ENCODE results near the gene ST6GAL2. TPM values are rescaled to one million over a fixed set of nuclear protein-coding genes. Genes with fewer than 3 reads are reported as not detected.

Gene ST6GAL2
- total RNA-seq, 1 donor from 2014 or later: 19.4 TPM

- no peak overlapping the region for H3K4me3 Mint-ChIP-seq
- no peak overlapping the region for H3K27ac Mint-ChIP-seq
- H3K4me1 Mint-ChIP-seq: no peaks in the 10 kb centered on the region
- no peaks in the 10 kb centered on the region for H3K27me3 Mint-ChIP-seq (ENCODE audit: low read depth)
- H3K9me3 Mint-ChIP-seq: peaks cover 8% of the 10 kb centered on the region
- TF ChIP-seq, protein P1, sequence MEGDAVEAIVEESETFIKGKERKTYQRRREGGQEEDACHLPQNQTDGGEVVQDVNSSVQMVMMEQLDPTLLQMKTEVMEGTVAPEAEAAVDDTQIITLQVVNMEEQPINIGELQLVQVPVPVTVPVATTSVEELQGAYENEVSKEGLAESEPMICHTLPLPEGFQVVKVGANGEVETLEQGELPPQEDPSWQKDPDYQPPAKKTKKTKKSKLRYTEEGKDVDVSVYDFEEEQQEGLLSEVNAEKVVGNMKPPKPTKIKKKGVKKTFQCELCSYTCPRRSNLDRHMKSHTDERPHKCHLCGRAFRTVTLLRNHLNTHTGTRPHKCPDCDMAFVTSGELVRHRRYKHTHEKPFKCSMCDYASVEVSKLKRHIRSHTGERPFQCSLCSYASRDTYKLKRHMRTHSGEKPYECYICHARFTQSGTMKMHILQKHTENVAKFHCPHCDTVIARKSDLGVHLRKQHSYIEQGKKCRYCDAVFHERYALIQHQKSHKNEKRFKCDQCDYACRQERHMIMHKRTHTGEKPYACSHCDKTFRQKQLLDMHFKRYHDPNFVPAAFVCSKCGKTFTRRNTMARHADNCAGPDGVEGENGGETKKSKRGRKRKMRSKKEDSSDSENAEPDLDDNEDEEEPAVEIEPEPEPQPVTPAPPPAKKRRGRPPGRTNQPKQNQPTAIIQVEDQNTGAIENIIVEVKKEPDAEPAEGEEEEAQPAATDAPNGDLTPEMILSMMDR (IDR thresholded peaks at IDR 0.05; ENCODE audit: unreplicated experiment): no peak
- H3K36me3 Mint-ChIP-seq: no peaks in the 10 kb centered on the region
- no peak for DNase-seq (ENCODE audit: low spot score in 2 of 2, unreplicated experiment in 2 of 2)
Observed at GRCh38 chr2:106764614-106765013, 121.4 kb downstream of the ST6GAL2 start.

DNA sequence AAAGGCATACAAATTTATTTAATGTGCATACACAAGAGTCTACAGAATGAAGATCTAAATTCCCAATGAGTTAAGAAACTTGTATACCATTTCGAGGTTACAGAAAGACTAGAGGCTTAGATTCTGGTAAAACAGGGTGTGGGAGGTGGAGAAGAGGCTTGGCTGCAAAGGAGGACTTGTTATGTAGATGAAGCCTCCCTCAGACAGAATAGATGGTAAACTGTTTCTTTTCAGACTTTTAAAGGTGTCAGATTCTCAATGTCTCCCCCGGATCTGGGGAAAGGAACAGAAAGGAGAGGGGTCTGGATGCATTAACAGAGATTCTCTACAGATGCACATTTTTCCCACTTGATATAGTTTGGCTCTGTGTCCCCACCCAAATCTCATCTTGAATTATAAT is 126.0 kb downstream of the ST6GAL2 start:
- H3K27ac Mint-ChIP-seq: no peak overlapping the region
- peaks cover 5% of the 10 kb centered on the region for H3K4me1 Mint-ChIP-seq
- no peak overlapping the region for H3K4me3 Mint-ChIP-seq
- H3K36me3 Mint-ChIP-seq: no peaks in the 10 kb centered on the region
- DNase-seq (ENCODE audit: low spot score in 2 of 2, unreplicated experiment in 2 of 2): no peak
- no peaks in the 10 kb centered on the region for H3K27me3 Mint-ChIP-seq (ENCODE audit: low read depth)
- H3K9me3 Mint-ChIP-seq: peaks cover 8% of the 10 kb centered on the region
- TF ChIP-seq, protein P1 (IDR thresholded peaks at IDR 0.05; ENCODE audit: unreplicated experiment): no peak

GRCh38 chr2:106758901-106759497 is 127.0 kb downstream of the ST6GAL2 start:
- peaks cover 8% of the 10 kb centered on the region for H3K9me3 Mint-ChIP-seq
- no peak for DNase-seq (ENCODE audit: low spot score in 2 of 2, unreplicated experiment in 2 of 2)
- no peaks in the 10 kb centered on the region for H3K27me3 Mint-ChIP-seq (ENCODE audit: low read depth)
- no peak overlapping the region for H3K27ac Mint-ChIP-seq
- peaks cover 5% of the 10 kb centered on the region for H3K4me1 Mint-ChIP-seq
- H3K36me3 Mint-ChIP-seq: no peaks in the 10 kb centered on the region
- TF ChIP-seq, protein P1 (IDR thresholded peaks at IDR 0.05; ENCODE audit: unreplicated experiment): no peak
- H3K4me3 Mint-ChIP-seq: no peak overlapping the region

Measured in mesothelial cell of epicardium (in vitro differentiated cells).